HL-60 (cell line): Measurements from ENCODE around the gene CMTM1.
A peak's percentile ranks its signal among the peaks of the same experiment; 100 is the strongest.

Source experiments
- DNase-seq, 2 experiments: peaks; one replicate each; pipeline ENCODE4 v3.0.0-alpha.2; 2010 to 2020; ENCODE audit warnings: low read depth in 1 of 2, low spot score in 1 of 2
- H3K27ac ChIP-seq: fragments of 250-450 bp; sonication (Bioruptor Pico); replicated peaks from 2 replicates; pipeline ENCODE4 v1.5.1; 2020; ENCODE audit warnings: mild to moderate bottlenecking, moderate library complexity
- H3K27me3 ChIP-seq: fragments of 250-450 bp; sonication (Bioruptor Pico); 2 replicates; pipeline ENCODE4 v1.5.1; 2021; ENCODE audit warnings: mild to moderate bottlenecking, moderate library complexity; ENCODE audit not compliant: insufficient read depth, poor library complexity, severe bottlenecking
- H3K4me3 ChIP-seq: replicated peaks from 2 replicates; pipeline ENCODE4 v1.5.1; 2011; ENCODE audit warnings: mild to moderate bottlenecking, control low read depth, low read length; ENCODE audit not compliant: insufficient read depth
- CTCF ChIP-seq: IDR thresholded peaks from one replicate; pipeline ENCODE4 v1.5.1; 2011; ENCODE audit warnings: low read length, control low read depth, inconsistent platforms; ENCODE audit not compliant: insufficient read depth
- GABPA ChIP-seq: IDR thresholded peaks from 2 replicates; pipeline ENCODE4 v1.6.1; 2012; ENCODE audit warnings: low read depth
- POLR2AphosphoS5 ChIP-seq: IDR thresholded peaks from 2 replicates; pipeline ENCODE4 v1.6.1; 2012; ENCODE audit warnings: low read depth
- REST ChIP-seq: IDR thresholded peaks from 2 replicates; pipeline ENCODE4 v1.6.1; 2012; ENCODE audit warnings: low read depth; ENCODE audit not compliant: insufficient replicate concordance
- SPI1 ChIP-seq: IDR thresholded peaks from 2 replicates; pipeline ENCODE4 v1.6.1; 2012; ENCODE audit warnings: low read depth, mild to moderate bottlenecking, borderline replicate concordance

The CMTM1 gene

GRCh38 chr16:66561381-66562080, 4.7 kb upstream of the CMTM1 start:
- DNase-seq, result no peak
- Histone ChIP-seq H3K27me3 (no peaks in the 10 kb centered on the region), H3K4me3 (no peak overlapping the region), H3K27ac (no peak overlapping the region)
- no peak for TF ChIP-seq POLR2AphosphoS5
- no peak for TF ChIP-seq SPI1
- no peak for TF ChIP-seq GABPA
- no peak for TF ChIP-seq CTCF
- TF ChIP-seq REST, result no peak

GRCh38 chr16:66562409-66562808, 3.8 kb upstream of the CMTM1 start:
- TF ChIP-seq GABPA, result no peak
- TF ChIP-seq CTCF, result no peak
- no peak for TF ChIP-seq REST
- TF ChIP-seq POLR2AphosphoS5, result no peak
- Histone ChIP-seq H3K27ac (peak overlapping the region; percentile 51), H3K27me3 (no peaks in the 10 kb centered on the region), H3K4me3 (no peak overlapping the region)
- DNase-seq, result no peak

GRCh38 chr16:66562986-66563385, 3.3 kb upstream of the CMTM1 start:
- no peak overlapping the region for H3K4me3 ChIP-seq
- no peak for TF ChIP-seq POLR2AphosphoS5
- no peak for TF ChIP-seq CTCF
- no peak for TF ChIP-seq SPI1
- no peak for TF ChIP-seq REST
- no peak for TF ChIP-seq GABPA
- no peaks in the 10 kb centered on the region for H3K27me3 ChIP-seq
- no peak for DNase-seq
- H3K27ac ChIP-seq, result peak overlapping the region; percentile 51
